ENCODE measurements around the gene CCT7. TPM values are rescaled to one million over a fixed set of nuclear protein-coding genes. Genes with fewer than 3 reads are reported as not detected.

CCT7 gene
- total and polyA plus RNA-seq, 11 donors: 156 to 328 (median 200) TPM

DNA sequence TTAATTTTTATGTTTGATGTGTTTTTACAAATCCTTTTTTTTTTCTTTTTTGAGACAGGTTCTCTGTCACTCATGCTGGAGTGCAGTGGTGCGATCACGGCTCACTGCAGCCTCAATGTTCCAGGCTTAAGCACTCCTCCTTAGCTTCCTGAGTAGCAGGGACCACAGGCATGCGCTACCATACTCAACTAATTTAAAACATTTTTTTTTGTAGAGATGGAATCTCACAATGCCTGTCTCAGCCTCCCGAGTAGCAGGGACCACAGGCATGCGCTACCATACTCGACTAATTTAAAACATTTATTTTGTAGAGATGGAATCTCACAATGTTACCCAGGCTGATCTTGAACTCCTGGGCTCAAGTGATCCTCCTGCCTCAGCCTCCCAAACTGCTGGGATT is 28.5 kb upstream of the CCT7 start:
- Histone ChIP-seq H3K4me1 (peaks cover 0 to 16% (median 11%) of the 10 kb centered on the region in 12 donors), H3K27ac (no peak overlapping the region), H3K4me3 (no peak overlapping the region), H3K27me3 (peaks cover 17 to 53% (median 37%) of the 10 kb centered on the region in 9 donors), H3K9me3 (no peaks in the 10 kb centered on the region), H3K36me3 (no peaks in the 10 kb centered on the region)
- intact Hi-C loops (cut with DNase I): no loop called here
- DNase-seq: no peak
- WGBS, 4 donors: 87 to 88% (median 88%) methylated on average over 6 of the region's 6 CpGs
- no peak for TF ChIP-seq POLR2A (IDR thresholded peaks at IDR 0.05)
- TF ChIP-seq CTCF (IDR thresholded peaks at IDR 0.05): no peak
- ATAC-seq: no peak

GRCh38 chr2:73208258-73208657 is 25.9 kb upstream of the CCT7 start:
- no peak overlapping the region for H3K27ac ChIP-seq
- H3K4me3 ChIP-seq: no peak overlapping the region
- intact Hi-C loops (cut with DNase I): no loop called here
- DNase-seq (no peak), ATAC-seq (no peak)
- H3K4me1 ChIP-seq: peaks cover 0 to 12% (median 0%) of the 10 kb centered on the region in 12 donors
- H3K27me3 ChIP-seq: peaks cover 2 to 27% (median 11%) of the 10 kb centered on the region in 9 donors
- no peak for TF ChIP-seq POLR2A (IDR thresholded peaks at IDR 0.05)
- TF ChIP-seq CTCF (IDR thresholded peaks at IDR 0.05): no peak
- H3K9me3 ChIP-seq: no peaks in the 10 kb centered on the region
- WGBS, 4 donors: 57 to 88% (median 76%) methylated on average over 3 of the region's 3 CpGs
- H3K36me3 ChIP-seq: no peaks in the 10 kb centered on the region

DNA sequence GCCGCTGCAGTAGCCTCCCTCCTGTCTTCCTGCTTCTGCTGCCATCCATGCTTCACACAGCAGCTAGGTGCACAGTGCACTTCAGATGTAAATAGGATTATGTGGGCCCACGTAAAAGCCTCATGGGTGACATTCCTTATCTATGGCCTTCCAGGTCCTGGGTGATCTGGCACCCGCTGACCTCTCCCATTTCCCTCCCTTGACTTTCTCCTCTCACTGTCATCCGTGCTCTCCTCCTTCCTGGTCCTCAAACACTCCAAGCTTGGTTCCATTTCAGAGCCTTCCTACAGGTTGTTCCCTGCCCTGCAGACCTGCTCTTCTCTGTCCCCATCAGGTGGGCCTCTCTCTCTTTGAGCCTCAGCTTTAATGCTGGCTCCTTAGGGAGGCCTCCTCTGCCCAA is 24.1 kb upstream of the CCT7 start:
- ATAC-seq: no peak
- intact Hi-C loops (cut with DNase I): loop anchor here in 1 of 10 donors (5.0 kb wide), 1 partner anchor 33 kb away; no protein-coding TSS in a partner anchor

DNA sequence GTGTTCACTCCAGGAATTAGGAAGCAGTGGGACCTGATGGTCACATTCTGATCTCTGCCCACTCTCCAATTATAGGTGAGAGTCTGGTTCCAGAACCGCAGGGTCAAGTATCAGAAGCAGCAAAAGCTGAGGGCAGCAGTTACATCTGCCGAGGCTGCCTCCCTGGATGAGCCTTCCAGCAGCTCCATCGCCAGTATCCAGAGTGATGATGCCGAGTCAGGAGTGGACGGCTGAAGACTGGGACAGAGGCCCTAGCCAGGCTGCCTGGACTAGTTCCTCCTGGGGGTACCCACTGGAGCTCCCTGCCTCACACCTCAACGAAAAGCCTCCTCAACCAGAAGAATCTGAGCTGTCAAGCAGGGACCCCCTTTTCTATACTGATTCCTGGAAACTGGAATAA is 23.4 kb upstream of the CCT7 start:
- WGBS, 4 donors: 87 to 96% (median 89%) methylated on average over 6 of the region's 6 CpGs
- TF ChIP-seq CTCF (IDR thresholded peaks at IDR 0.05): no peak
- TF ChIP-seq POLR2A (IDR thresholded peaks at IDR 0.05): no peak
- intact Hi-C loops (cut with DNase I): loop anchor here in 1 of 10 donors (5.0 kb wide), 1 partner anchor 33 kb away; no protein-coding TSS in a partner anchor

More for the DNA sequence above, 24.1 kb upstream of the CCT7 start:
- no peak for DNase-seq
- H3K4me1 ChIP-seq: peaks cover 0 to 21% (median 7%) of the 10 kb centered on the region in 12 donors
- H3K27ac ChIP-seq: no peak overlapping the region
- H3K27me3 ChIP-seq: peaks cover 0 to 12% (median 3%) of the 10 kb centered on the region in 9 donors
- H3K4me3 ChIP-seq: no peak overlapping the region
- H3K9me3 ChIP-seq: no peaks in the 10 kb centered on the region
- no peaks in the 10 kb centered on the region for H3K36me3 ChIP-seq
- TF ChIP-seq CTCF (IDR thresholded peaks at IDR 0.05) (no peak), POLR2A (IDR thresholded peaks at IDR 0.05) (no peak)
- 79 to 82% (median 80%) methylated on average over 4 of the region's 4 CpGs for WGBS, 4 donors

More for the DNA sequence above, 23.4 kb upstream of the CCT7 start:
- DNase-seq: no peak
- Histone ChIP-seq H3K36me3 (no peaks in the 10 kb centered on the region), H3K4me3 (no peak overlapping the region), H3K27ac (no peak overlapping the region), H3K27me3 (peaks cover 0 to 7% (median 0%) of the 10 kb centered on the region in 9 donors), H3K9me3 (no peaks in the 10 kb centered on the region), H3K4me1 (peaks cover 0 to 24% (median 10%) of the 10 kb centered on the region in 12 donors)
- ATAC-seq: no peak
